Osteocyte (in vitro differentiated cells): ENCODE measurements around the gene RANBP3. TPM values are rescaled to one million over a fixed set of nuclear protein-coding genes. Genes with fewer than 3 reads are reported as not detected.
A peak's percentile ranks its signal among the peaks of the same experiment; 100 is the strongest.

Experiments used
- DNase-seq: peaks from one replicate; pipeline ENCODE4 v3.0.0; 2021; ENCODE audit warnings: mixed read lengths; ENCODE audit not compliant: unreplicated experiment; ENCODE audit errors: extremely low spot score
- H3K27ac Mint-ChIP-seq: one replicate; pipeline ENCODE4 v1.8.0; 2021; ENCODE audit warnings: mild to moderate bottlenecking, mixed read lengths; ENCODE audit not compliant: unreplicated experiment
- H3K27me3 Mint-ChIP-seq: one replicate; pipeline ENCODE4 v1.8.0; 2021; ENCODE audit warnings: mixed read lengths; ENCODE audit not compliant: unreplicated experiment
- H3K36me3 Mint-ChIP-seq: one replicate; pipeline ENCODE4 v1.8.0; 2021; ENCODE audit warnings: mixed read lengths; ENCODE audit not compliant: unreplicated experiment
- H3K4me1 Mint-ChIP-seq: one replicate; pipeline ENCODE4 v1.8.0; 2021; ENCODE audit warnings: mixed read lengths; ENCODE audit not compliant: unreplicated experiment
- H3K4me3 Mint-ChIP-seq: one replicate; pipeline ENCODE4 v1.8.0; 2021; ENCODE audit warnings: mild to moderate bottlenecking, moderate library complexity, mixed read lengths; ENCODE audit not compliant: unreplicated experiment
- H3K9me3 Mint-ChIP-seq: one replicate; pipeline ENCODE4 v1.8.0; 2021; ENCODE audit warnings: mixed read lengths; ENCODE audit not compliant: unreplicated experiment
- total RNA-seq: library from RNA; stranded (reverse); gene quantifications from 2 replicates; pipeline ENCODE4 v1.2.1, GENCODE V29; 2021
- TF ChIP-seq, protein P1 (sequence below): fragments of 200-600 bp; sonication (generic); IDR thresholded peaks from 2 replicates; pipeline ENCODE4 v1.5.0; 2021; ENCODE audit warnings: antibody characterized with exemption, mild to moderate bottlenecking, moderate library complexity

RANBP3 gene
- total RNA-seq, 1 donor from 2014 or later = 74.9 TPM

DNA sequence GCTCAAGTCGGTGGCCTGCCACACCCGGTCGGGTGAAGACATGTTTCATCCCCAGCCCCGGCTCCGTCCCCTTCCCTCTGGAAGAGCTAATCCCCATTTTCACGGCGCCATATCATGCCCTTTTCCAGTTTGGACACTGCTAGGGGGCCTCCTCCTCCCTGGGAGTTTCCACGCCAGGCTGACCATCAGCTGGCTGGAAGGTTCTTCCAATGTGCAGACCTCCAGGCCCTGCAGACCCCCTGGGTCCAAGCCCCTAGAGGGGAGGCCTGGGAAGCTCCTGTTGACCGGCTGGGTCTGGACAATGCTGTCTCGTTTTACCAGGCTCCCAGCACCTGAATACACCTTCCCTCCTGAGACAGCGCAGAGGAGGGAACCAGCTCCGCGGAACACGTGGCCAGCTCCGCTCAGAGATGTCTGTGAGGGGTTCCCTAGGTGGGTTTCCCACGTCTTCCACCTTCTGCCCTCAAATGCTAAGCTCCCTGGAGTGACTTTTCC lies 44.7 kb upstream of the RANBP3 start:
- Mint-ChIP-seq H3K27ac (peak overlapping the region; percentile 58), H3K36me3 (no peaks in the 10 kb centered on the region), H3K4me1 (peaks cover 23% of the 10 kb centered on the region), H3K9me3 (no peaks in the 10 kb centered on the region), H3K4me3 (no peak overlapping the region), H3K27me3 (no peaks in the 10 kb centered on the region)
- DNase-seq = no peak
- TF ChIP-seq, protein P1, sequence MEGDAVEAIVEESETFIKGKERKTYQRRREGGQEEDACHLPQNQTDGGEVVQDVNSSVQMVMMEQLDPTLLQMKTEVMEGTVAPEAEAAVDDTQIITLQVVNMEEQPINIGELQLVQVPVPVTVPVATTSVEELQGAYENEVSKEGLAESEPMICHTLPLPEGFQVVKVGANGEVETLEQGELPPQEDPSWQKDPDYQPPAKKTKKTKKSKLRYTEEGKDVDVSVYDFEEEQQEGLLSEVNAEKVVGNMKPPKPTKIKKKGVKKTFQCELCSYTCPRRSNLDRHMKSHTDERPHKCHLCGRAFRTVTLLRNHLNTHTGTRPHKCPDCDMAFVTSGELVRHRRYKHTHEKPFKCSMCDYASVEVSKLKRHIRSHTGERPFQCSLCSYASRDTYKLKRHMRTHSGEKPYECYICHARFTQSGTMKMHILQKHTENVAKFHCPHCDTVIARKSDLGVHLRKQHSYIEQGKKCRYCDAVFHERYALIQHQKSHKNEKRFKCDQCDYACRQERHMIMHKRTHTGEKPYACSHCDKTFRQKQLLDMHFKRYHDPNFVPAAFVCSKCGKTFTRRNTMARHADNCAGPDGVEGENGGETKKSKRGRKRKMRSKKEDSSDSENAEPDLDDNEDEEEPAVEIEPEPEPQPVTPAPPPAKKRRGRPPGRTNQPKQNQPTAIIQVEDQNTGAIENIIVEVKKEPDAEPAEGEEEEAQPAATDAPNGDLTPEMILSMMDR = peak; percentile 33

DNA sequence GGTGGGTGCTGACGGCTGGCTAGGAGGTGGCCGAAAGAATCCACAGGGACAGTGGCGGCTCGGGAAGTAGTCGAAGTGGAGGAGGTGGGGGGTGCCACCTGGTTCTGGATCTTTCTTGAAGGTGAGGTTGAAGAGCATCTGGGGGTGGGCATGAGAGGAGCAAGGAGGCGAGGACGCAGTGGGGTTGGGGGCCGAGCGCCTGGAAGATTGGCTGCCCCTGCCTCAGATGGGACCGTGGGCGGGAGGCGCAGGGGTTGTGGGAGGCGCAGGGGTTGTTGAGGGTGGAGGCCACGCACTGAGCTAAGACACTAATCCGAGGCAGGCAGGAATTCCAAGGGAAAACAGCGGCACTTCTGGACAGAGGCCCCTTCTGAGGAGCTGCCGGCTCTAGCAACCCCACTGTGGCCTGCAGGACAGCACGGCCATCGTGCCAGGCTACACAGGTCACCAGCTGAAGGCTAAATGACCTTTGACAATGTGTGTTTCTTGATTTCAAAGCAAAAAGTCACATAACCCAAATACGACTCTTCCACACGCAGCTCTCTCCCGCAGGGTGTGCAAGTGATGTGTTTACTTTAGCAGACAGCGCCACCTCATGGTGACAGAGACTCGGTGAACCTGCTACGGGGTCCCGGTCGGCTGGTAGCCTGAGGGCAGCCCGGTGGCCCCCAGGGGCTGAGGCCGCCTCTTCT lies 44.1 kb upstream of the RANBP3 start:
- Mint-ChIP-seq H3K27me3 (no peaks in the 10 kb centered on the region), H3K27ac (no peak overlapping the region), H3K4me3 (no peak overlapping the region), H3K4me1 (peaks cover 23% of the 10 kb centered on the region), H3K9me3 (no peaks in the 10 kb centered on the region), H3K36me3 (no peaks in the 10 kb centered on the region)
- DNase-seq = peak; percentile 90
- TF ChIP-seq, protein P1 = peak; percentile 86

DNA sequence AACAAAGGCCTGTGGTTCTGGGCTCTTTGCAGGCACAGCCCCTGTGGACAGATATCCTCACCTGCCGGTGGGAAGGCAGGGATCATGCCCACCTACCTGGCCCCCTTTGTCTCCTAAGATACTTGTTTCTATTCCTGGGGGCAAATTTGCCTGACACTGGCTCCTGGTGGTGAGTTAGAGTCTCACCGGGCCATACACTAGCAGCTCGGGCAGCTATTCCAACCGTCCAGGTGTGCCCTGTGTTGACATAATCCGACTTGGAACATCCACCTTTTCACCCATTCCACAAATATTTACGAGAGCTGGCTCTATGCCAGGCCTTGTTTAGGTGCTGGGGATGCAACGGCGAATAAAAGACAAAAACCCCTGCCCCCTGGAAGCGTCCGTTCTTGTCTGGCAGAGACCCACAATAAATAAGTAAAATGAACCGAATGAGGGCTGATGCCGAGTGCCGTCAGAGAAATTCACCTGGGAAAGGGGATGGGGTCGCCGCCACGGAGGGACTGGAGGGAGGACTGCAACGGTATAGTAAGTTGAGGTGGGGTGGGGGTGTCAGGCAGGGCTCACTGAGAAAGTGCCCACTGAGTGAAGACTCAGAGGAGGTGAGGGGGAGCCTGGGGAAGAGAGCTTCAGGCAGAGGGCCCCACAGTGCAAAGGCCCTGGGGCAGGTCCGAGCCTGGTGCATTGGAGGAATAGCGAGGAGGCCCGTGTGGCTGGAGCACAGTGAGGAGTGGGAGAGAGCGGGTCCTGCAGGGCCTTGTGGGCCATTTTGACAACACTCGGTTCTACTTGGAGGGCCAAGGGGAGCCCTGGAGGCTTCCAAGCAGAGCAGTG lies 43.2 kb upstream of the RANBP3 start:
- no peaks in the 10 kb centered on the region for H3K27me3 Mint-ChIP-seq
- TF ChIP-seq, protein P1 = no peak
- no peak overlapping the region for H3K4me3 Mint-ChIP-seq
- H3K9me3 Mint-ChIP-seq = no peaks in the 10 kb centered on the region
- DNase-seq = no peak
- H3K36me3 Mint-ChIP-seq = no peaks in the 10 kb centered on the region
- H3K27ac Mint-ChIP-seq = no peak overlapping the region
- peaks cover 23% of the 10 kb centered on the region for H3K4me1 Mint-ChIP-seq

DNA sequence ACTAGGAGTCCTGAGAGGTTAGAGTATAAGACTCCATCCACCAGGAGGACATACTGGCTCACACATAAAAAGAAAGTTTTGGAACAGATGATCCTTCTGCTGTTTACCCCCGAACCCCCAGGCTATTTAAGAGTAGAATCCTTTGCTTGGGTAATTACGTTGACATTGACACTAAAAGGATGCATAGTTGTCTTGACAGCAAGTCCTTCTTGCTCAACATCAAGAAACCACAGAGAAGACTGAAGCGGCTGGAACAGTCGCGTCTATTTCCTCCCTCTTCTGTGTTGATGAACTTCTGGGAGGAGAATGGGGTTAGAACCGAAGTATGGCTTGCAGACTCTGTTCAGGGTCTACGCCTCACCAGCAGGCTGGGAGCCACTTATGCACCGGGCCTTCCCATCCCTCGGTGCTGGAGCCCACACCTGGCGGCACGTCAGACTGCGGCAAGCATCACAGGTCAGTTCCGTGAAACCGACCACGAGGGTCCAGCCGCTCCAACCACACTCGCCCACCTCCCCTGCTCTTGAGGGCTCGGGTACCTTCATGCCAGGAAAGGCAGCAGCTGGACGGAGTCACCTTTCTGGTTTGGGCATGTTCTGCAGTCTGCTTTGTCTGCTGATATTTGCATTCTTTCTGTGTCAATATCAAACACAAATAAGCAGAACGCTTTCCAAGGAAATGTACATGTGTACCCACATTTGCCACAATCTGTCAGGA lies 42.4 kb upstream of the RANBP3 start:
- no peak overlapping the region for H3K27ac Mint-ChIP-seq
- H3K9me3 Mint-ChIP-seq = no peaks in the 10 kb centered on the region
- no peak for DNase-seq
- TF ChIP-seq, protein P1 = no peak
- H3K27me3 Mint-ChIP-seq = no peaks in the 10 kb centered on the region
- no peaks in the 10 kb centered on the region for H3K36me3 Mint-ChIP-seq
- H3K4me3 Mint-ChIP-seq = no peak overlapping the region
- H3K4me1 Mint-ChIP-seq = peaks cover 23% of the 10 kb centered on the region
